ENCODE results near the gene SMIM23.

SMIM23 gene

DNA sequence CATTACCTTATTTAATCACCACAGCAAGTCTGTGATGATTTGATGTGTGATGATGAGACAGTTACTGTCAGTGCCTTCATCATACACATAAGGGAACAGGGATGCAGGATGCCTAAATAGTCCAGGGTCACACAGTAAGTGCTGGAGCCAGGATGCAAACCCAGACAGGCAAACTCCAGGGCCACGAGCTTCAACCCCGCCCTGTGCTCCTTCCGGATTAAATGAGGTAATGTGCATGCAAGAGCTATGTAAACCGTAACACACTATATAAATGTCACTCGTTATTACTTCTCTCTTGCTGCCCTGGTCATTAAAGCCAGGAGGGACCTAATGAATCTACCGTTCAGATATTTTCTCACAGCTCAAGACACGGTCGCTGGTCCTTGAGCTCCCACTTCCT, 12.8 kb downstream of the SMIM23 start (continued):
- TF ChIP-seq, protein P1, sequence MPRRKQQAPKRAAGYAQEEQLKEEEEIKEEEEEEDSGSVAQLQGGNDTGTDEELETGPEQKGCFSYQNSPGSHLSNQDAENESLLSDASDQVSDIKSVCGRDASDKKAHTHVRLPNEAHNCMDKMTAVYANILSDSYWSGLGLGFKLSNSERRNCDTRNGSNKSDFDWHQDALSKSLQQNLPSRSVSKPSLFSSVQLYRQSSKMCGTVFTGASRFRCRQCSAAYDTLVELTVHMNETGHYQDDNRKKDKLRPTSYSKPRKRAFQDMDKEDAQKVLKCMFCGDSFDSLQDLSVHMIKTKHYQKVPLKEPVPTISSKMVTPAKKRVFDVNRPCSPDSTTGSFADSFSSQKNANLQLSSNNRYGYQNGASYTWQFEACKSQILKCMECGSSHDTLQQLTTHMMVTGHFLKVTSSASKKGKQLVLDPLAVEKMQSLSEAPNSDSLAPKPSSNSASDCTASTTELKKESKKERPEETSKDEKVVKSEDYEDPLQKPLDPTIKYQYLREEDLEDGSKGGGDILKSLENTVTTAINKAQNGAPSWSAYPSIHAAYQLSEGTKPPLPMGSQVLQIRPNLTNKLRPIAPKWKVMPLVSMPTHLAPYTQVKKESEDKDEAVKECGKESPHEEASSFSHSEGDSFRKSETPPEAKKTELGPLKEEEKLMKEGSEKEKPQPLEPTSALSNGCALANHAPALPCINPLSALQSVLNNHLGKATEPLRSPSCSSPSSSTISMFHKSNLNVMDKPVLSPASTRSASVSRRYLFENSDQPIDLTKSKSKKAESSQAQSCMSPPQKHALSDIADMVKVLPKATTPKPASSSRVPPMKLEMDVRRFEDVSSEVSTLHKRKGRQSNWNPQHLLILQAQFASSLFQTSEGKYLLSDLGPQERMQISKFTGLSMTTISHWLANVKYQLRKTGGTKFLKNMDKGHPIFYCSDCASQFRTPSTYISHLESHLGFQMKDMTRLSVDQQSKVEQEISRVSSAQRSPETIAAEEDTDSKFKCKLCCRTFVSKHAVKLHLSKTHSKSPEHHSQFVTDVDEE (CRISPR knock-in tag; IDR thresholded peaks at IDR 0.05), result no peak

DNA sequence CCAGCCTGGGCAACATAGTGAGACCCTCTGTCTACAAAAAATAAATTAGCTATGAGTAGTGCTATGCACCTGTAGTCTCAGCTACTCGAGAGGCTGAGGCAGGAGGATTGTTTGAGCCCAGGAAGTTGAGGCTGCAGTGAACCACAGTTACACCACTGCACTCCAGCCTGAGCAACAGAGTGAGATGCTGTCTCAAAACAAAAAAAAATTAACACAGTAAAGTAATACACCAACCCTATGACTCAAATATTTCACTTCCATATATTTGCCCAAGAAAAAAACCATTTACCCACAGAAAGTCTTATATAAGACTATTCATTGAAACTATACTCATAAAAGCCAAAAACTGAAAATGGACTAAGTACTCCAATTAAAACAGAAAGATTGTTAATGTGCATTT, 16.2 kb downstream of the SMIM23 start:
- ATAC-seq, result no peak
- no peak for TF ChIP-seq ESRRG (CRISPR knock-in tag; IDR thresholded peaks at IDR 0.05)
- no peak for TF ChIP-seq ZFP30 (CRISPR knock-in tag; IDR thresholded peaks at IDR 0.05)
- TF ChIP-seq ZNF565 (CRISPR knock-in tag; conservative IDR thresholded peaks at IDR 0.05; ENCODE audit: low read depth), result no peak
- TF ChIP-seq, protein P2, sequence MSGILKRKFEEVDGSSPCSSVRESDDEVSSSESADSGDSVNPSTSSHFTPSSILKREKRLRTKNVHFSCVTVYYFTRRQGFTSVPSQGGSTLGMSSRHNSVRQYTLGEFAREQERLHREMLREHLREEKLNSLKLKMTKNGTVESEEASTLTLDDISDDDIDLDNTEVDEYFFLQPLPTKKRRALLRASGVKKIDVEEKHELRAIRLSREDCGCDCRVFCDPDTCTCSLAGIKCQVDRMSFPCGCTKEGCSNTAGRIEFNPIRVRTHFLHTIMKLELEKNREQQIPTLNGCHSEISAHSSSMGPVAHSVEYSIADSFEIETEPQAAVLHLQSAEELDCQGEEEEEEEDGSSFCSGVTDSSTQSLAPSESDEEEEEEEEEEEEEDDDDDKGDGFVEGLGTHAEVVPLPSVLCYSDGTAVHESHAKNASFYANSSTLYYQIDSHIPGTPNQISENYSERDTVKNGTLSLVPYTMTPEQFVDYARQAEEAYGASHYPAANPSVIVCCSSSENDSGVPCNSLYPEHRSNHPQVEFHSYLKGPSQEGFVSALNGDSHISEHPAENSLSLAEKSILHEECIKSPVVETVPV (CRISPR knock-in tag; IDR thresholded peaks at IDR 0.05), result no peak
- no peak for TF ChIP-seq TCF4 (CRISPR knock-in tag; IDR thresholded peaks at IDR 0.05; ENCODE audit: borderline replicate concordance)
- TF ChIP-seq PATZ1 (CRISPR knock-in tag; IDR thresholded peaks at IDR 0.05; ENCODE audit: borderline replicate concordance), result no peak
- TF ChIP-seq OSR1 (CRISPR knock-in tag; IDR thresholded peaks at IDR 0.05), result no peak
- TF ChIP-seq, protein P1 (CRISPR knock-in tag; IDR thresholded peaks at IDR 0.05), result no peak
- TF ChIP-seq ZC3H10 (CRISPR knock-in tag; IDR thresholded peaks at IDR 0.05), result no peak
- no peak for TF ChIP-seq ZFP3 (CRISPR knock-in tag; IDR thresholded peaks at IDR 0.05)
- TF ChIP-seq, protein P3, sequence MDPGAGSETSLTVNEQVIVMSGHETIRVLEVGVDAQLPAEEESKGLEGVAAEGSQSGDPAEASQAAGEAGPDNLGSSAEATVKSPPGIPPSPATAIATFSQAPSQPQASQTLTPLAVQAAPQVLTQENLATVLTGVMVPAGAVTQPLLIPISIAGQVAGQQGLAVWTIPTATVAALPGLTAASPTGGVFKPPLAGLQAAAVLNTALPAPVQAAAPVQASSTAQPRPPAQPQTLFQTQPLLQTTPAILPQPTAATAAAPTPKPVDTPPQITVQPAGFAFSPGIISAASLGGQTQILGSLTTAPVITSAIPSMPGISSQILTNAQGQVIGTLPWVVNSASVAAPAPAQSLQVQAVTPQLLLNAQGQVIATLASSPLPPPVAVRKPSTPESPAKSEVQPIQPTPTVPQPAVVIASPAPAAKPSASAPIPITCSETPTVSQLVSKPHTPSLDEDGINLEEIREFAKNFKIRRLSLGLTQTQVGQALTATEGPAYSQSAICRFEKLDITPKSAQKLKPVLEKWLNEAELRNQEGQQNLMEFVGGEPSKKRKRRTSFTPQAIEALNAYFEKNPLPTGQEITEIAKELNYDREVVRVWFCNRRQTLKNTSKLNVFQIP (CRISPR knock-in tag; IDR thresholded peaks at IDR 0.05; ENCODE audit: borderline replicate concordance, low read depth), result no peak
- TF ChIP-seq TOX (CRISPR knock-in tag; IDR thresholded peaks at IDR 0.05; ENCODE audit: borderline replicate concordance), result no peak
- no peak for TF ChIP-seq GLIS3 (CRISPR knock-in tag; IDR thresholded peaks at IDR 0.05)
- TF ChIP-seq ZNF70 (CRISPR knock-in tag; IDR thresholded peaks at IDR 0.05), result no peak
- TF ChIP-seq ARNTL (CRISPR knock-in tag; IDR thresholded peaks at IDR 0.05; ENCODE audit: borderline replicate concordance, low read depth), result no peak
- no peak for TF ChIP-seq RARB (CRISPR knock-in tag; IDR thresholded peaks at IDR 0.05)
- TF ChIP-seq PPARA (CRISPR knock-in tag; IDR thresholded peaks at IDR 0.05; ENCODE audit: borderline replicate concordance), result no peak
- TF ChIP-seq, protein P4, sequence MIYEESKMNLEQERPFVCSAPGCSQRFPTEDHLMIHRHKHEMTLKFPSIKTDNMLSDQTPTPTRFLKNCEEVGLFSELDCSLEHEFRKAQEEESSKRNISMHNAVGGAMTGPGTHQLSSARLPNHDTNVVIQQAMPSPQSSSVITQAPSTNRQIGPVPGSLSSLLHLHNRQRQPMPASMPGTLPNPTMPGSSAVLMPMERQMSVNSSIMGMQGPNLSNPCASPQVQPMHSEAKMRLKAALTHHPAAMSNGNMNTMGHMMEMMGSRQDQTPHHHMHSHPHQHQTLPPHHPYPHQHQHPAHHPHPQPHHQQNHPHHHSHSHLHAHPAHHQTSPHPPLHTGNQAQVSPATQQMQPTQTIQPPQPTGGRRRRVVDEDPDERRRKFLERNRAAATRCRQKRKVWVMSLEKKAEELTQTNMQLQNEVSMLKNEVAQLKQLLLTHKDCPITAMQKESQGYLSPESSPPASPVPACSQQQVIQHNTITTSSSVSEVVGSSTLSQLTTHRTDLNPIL (CRISPR knock-in tag; IDR thresholded peaks at IDR 0.05; ENCODE audit: low read depth), result no peak
- TF ChIP-seq CSDC2 (CRISPR knock-in tag; IDR thresholded peaks at IDR 0.05), result no peak

Data from SK-N-SH treated with all-trans-retinoic acid at 6 μM for 48 hours (cell line).